A549 (cell line): ENCODE measurements around the gene BRMS1. TPM values are rescaled to one million over a fixed set of nuclear protein-coding genes. Genes with fewer than 3 reads are reported as not detected.

Experiments
- ATAC-seq, 2 experiments: fragments of 200-7000 bp in 1 of 2; fragments of >200 bp in 1 of 2; cut with Nextera tagmentation in 1 of 2; cut with Tn5 transposase in 1 of 2; 3 replicates each; pipeline versions ENCODE4 v1.8.0 to v1.9.1; 2018 to 2020; ENCODE audit warnings: mild to moderate bottlenecking in 1 of 2, moderate library complexity in 1 of 2
- CTCF ChIA-PET: fragments of 300-600 bp; sonication (Branson Sonifier 250); formaldehyde crosslinking; extraction: SDS; loops from one replicate; lab custom pipeline; 2021; ENCODE audit warnings: antibody characterized with exemption, inconsistent platforms; lab: Yijun Ruan, JAX
- POLR2A ChIA-PET: fragments of 350-600 bp; formaldehyde crosslinking; extraction: SDS; loops from one replicate; lab custom pipeline; 2021; ENCODE audit warnings: antibody characterized with exemption, inconsistent platforms; lab: Yijun Ruan, JAX
- DNase-seq, 2 experiments: peaks; one replicate each; pipeline versions ENCODE4 v3.0.0 to v3.0.0-alpha.2; 2011 to 2016; ENCODE audit warnings: low read depth in 1 of 2, low spot score in 1 of 2
- FAIRE-seq: peaks from 2 replicates; lab custom pipeline; 2011; peaks lifted over from hg19 to GRCh38; lab: Jason Lieb, UNC
- H3K27ac ChIP-seq, 2 experiments: fragments of >200 bp; sonication (Bioruptor Twin); formaldehyde crosslinking; 3 replicates each; pipeline ENCODE4 v1.5.1; 2016 to 2017
- H3K4me1 ChIP-seq: fragments of >200 bp; sonication (Bioruptor Twin); formaldehyde crosslinking; 3 replicates; pipeline ENCODE4 v1.6.1; 2016
- H3K4me2 ChIP-seq: fragments of >200 bp; sonication (Bioruptor Twin); formaldehyde crosslinking; 3 replicates; pipeline ENCODE4 v1.6.1; 2016
- H3K4me3 ChIP-seq: fragments of >200 bp; sonication (Bioruptor Twin); formaldehyde crosslinking; 3 replicates; pipeline ENCODE4 v1.5.1; 2016
- H3K9me3 ChIP-seq: fragments of >200 bp; sonication (Bioruptor Twin); formaldehyde crosslinking; 3 replicates; pipeline ENCODE4 v1.6.1; 2016
- CBX2 ChIP-seq: fragments of 200-600 bp; sonication (generic); IDR thresholded peaks from 2 replicates; pipeline ENCODE4 v1.6.1; 2016; ENCODE audit warnings: low read depth, mild to moderate bottlenecking, borderline replicate concordance
- CBX8 ChIP-seq: fragments of 200-600 bp; sonication (generic); IDR thresholded peaks from 2 replicates; pipeline ENCODE4 v1.6.1; 2016
- CEBPB ChIP-seq, 2 experiments: fragments of >200 bp in 1 of 2; sonication (Bioruptor Twin) in 1 of 2; formaldehyde crosslinking in 1 of 2; IDR thresholded peaks; 2 replicates each; pipeline ENCODE4 v1.6.1; 2012 to 2016
- EHMT2 ChIP-seq: fragments of 200-600 bp; sonication (generic); IDR thresholded peaks from 2 replicates; pipeline ENCODE4 v1.6.1; 2016; ENCODE audit warnings: antibody characterized with exemption, low read depth, mild to moderate bottlenecking, moderate library complexity
- EP300 ChIP-seq, 2 experiments: fragments of >200 bp; sonication (Bioruptor Twin); formaldehyde crosslinking; IDR thresholded peaks; 2 replicates in 1 of 2; 3 replicates in 1 of 2; pipeline ENCODE4 v1.6.1; 2016 to 2017
- FOSB ChIP-seq: fragments of 250-450 bp; sonication (Bioruptor Pico); IDR thresholded peaks from 2 replicates; pipeline ENCODE4 v1.5.0; 2020; ENCODE audit warnings: mild to moderate bottlenecking, moderate library complexity
- FOSL2 ChIP-seq, 2 experiments: fragments of 450-650 bp in 1 of 2; fragments of >200 bp in 1 of 2; sonication (Bioruptor Twin) in 1 of 2; formaldehyde crosslinking; IDR thresholded peaks; 2 replicates each; pipeline versions ENCODE4 v1.5.0 to v1.6.1; 2016 to 2020; ENCODE audit warnings: mild to moderate bottlenecking in 1 of 2, moderate library complexity in 1 of 2
- HES2 ChIP-seq: fragments of >200 bp; sonication (Bioruptor Twin); formaldehyde crosslinking; IDR thresholded peaks from 2 replicates; pipeline ENCODE4 v1.6.1; 2016
- HEYL ChIP-seq: fragments of 250-450 bp; sonication (Bioruptor Pico); IDR thresholded peaks from 2 replicates; pipeline ENCODE4 v1.8.0; 2021; ENCODE audit warnings: mild to moderate bottlenecking, moderate library complexity
- HOXA7 ChIP-seq: fragments of 250-450 bp; sonication (Bioruptor Pico); IDR thresholded peaks from 2 replicates; pipeline ENCODE4 v1.5.0; 2020; ENCODE audit warnings: mild to moderate bottlenecking, moderate library complexity
- JUN ChIP-seq, 2 experiments: fragments of >200 bp; sonication (Bioruptor Twin); formaldehyde crosslinking; IDR thresholded peaks; 2 replicates in 1 of 2; 3 replicates in 1 of 2; pipeline ENCODE4 v1.6.1; 2016 to 2017
- MAFK ChIP-seq: fragments of 450-650 bp; IDR thresholded peaks from 2 replicates; pipeline ENCODE4 v1.6.1; 2014; ENCODE audit not compliant: partially characterized antibody
- POLR2A ChIP-seq: IDR thresholded peaks from 2 replicates; pipeline ENCODE4 v1.6.1; 2012; ENCODE audit warnings: mild to moderate bottlenecking, low read length
- RCOR1 ChIP-seq: fragments of 150-350 bp; IDR thresholded peaks from 2 replicates; pipeline ENCODE4 v1.6.1; 2014; ENCODE audit warnings: antibody characterized with exemption, low read length, low read depth
- REST ChIP-seq: fragments of 200-600 bp; sonication (generic); IDR thresholded peaks from 2 replicates; pipeline ENCODE4 v1.6.1; 2016; ENCODE audit warnings: antibody characterized with exemption, mild to moderate bottlenecking, moderate library complexity
- SMC3 ChIP-seq: fragments of >200 bp; sonication (Bioruptor Twin); formaldehyde crosslinking; IDR thresholded peaks from 3 replicates; pipeline ENCODE4 v1.6.1; 2018; ENCODE audit warnings: inconsistent platforms
- TP53 ChIP-seq: fragments of 250-450 bp; sonication (Bioruptor Pico); IDR thresholded peaks from 2 replicates; pipeline ENCODE4 v1.5.0; 2021; ENCODE audit warnings: mild to moderate bottlenecking, moderate library complexity
- ZC3H11A ChIP-seq: fragments of 450-650 bp; IDR thresholded peaks from 2 replicates; pipeline ENCODE4 v1.6.1; 2014; ENCODE audit warnings: antibody characterized with exemption, mild to moderate bottlenecking
- whole genome bisulfite sequencing: methylation state at CpG from one replicate; pipeline ENCODE4 v1.1.6; 2017; ENCODE audit errors: missing lambda C conversion rate; 5-methylcytosine and 5-hydroxymethylcytosine counted together
- polyA plus RNA-seq, 4 experiments: library from polyadenylated mRNA; depleted of rRNA in 3 of 4; stranded (reverse); fragments of >200 nt; fragmentation: RNase III in 1 of 4; extraction: RNeasy Plus Mini Kit Qiagen cat#74134 plus additional on column Dnase treatment in 1 of 4; gene quantifications; 2 replicates in 3 of 4; 3 replicates in 1 of 4; pipeline ENCODE4 v1.2.3, GENCODE V29; 2011 to 2017
- TF ChIP-seq, protein P1 (sequence below): fragments of 250-450 bp; sonication (Bioruptor Pico); IDR thresholded peaks from 2 replicates; pipeline ENCODE4 v1.5.0; 2020; ENCODE audit warnings: low read depth, mild to moderate bottlenecking, moderate library complexity
- TF ChIP-seq, protein P2 (sequence below): fragments of 250-450 bp; sonication (Bioruptor Pico); IDR thresholded peaks from 2 replicates; pipeline ENCODE4 v1.5.0; 2021; ENCODE audit warnings: mild to moderate bottlenecking, moderate library complexity, borderline replicate concordance
- TF ChIP-seq, protein P3 (sequence below): fragments of 150-350 bp; IDR thresholded peaks from 2 replicates; pipeline ENCODE4 v1.6.1; 2014; ENCODE audit warnings: low read depth, mild to moderate bottlenecking, low read length

Gene BRMS1
- polyA plus RNA-seq, 2 of the 4 experiments (the other 2 are of a cell fraction) = 56.2 to 90.8 TPM

DNA sequence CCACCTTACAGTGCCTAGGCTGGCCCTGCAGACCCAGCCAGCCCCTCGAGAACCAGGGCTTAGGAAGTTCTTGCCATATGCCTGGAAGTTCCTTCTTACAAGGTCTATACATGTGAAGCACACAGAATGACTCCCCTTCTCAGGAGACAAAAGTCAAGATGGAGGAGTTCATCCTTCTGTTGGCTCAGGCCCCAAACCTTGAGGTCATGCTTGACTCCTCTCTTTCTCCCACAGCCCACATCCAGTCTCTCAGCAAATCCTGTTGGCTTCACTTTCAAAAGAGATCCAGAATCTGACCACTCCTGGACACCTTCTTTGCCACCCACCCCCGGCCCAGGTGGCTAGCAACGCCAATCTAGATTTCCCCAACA, 26.3 kb downstream of the BRMS1 start:
- ChIA-PET POLR2A (no interaction called here), CTCF (interaction anchor here (0.5 to 12.2 kb wide), 3 partner anchors 8 to 95 kb away, joined by 3 to 247 read pairs (median 10); partner anchors contain the start of gene RIN1)
- FAIRE-seq (no peak), ATAC-seq (no peak), DNase-seq (no peak)
- peaks cover 17% of the 10 kb centered on the region for H3K4me1 ChIP-seq
- 44% methylated on average over 1 of the region's 3 CpGs for WGBS
- TF ChIP-seq EHMT2 (no peak), JUN (IDR thresholded peaks at IDR 0.05) (no peak), HOXA7 (CRISPR knock-in tag) (no peak), HEYL (CRISPR knock-in tag) (no peak), FOSB (CRISPR knock-in tag) (no peak), CBX2 (no peak), POLR2A (no peak), RCOR1 (no peak), TP53 (CRISPR knock-in tag) (no peak), ZC3H11A (no peak), CBX8 (no peak), SMC3 (no peak), FOSL2 (IDR thresholded peaks at IDR 0.05) (no peak), FOSL2 (CRISPR knock-in tag; IDR thresholded peaks at IDR 0.05) (no peak), HES2 (no peak)
- TF ChIP-seq, protein P1, sequence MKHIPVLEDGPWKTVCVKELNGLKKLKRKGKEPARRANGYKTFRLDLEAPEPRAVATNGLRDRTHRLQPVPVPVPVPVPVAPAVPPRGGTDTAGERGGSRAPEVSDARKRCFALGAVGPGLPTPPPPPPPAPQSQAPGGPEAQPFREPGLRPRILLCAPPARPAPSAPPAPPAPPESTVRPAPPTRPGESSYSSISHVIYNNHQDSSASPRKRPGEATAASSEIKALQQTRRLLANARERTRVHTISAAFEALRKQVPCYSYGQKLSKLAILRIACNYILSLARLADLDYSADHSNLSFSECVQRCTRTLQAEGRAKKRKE (CRISPR knock-in tag) = no peak
- TF ChIP-seq, protein P2, sequence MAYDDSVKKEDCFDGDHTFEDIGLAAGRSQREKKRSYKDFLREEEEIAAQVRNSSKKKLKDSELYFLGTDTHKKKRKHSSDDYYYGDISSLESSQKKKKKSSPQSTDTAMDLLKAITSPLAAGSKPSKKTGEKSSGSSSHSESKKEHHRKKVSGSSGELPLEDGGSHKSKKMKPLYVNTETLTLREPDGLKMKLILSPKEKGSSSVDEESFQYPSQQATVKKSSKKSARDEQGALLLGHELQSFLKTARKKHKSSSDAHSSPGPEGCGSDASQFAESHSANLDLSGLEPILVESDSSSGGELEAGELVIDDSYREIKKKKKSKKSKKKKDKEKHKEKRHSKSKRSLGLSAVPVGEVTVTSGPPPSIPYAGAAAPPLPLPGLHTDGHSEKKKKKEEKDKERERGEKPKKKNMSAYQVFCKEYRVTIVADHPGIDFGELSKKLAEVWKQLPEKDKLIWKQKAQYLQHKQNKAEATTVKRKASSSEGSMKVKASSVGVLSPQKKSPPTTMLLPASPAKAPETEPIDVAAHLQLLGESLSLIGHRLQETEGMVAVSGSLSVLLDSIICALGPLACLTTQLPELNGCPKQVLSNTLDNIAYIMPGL (CRISPR knock-in tag) = no peak
- TF ChIP-seq, protein P3, sequence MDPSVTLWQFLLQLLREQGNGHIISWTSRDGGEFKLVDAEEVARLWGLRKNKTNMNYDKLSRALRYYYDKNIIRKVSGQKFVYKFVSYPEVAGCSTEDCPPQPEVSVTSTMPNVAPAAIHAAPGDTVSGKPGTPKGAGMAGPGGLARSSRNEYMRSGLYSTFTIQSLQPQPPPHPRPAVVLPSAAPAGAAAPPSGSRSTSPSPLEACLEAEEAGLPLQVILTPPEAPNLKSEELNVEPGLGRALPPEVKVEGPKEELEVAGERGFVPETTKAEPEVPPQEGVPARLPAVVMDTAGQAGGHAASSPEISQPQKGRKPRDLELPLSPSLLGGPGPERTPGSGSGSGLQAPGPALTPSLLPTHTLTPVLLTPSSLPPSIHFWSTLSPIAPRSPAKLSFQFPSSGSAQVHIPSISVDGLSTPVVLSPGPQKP = no peak
- H3K9me3 ChIP-seq = no peaks in the 10 kb centered on the region
- H3K4me2 ChIP-seq = peak overlapping the region; percentile 52; the same call in 2 of the 3 replicates
- H3K27ac ChIP-seq = peak overlapping the region; percentile 62 to 79
- no peak overlapping the region for H3K4me3 ChIP-seq

DNA sequence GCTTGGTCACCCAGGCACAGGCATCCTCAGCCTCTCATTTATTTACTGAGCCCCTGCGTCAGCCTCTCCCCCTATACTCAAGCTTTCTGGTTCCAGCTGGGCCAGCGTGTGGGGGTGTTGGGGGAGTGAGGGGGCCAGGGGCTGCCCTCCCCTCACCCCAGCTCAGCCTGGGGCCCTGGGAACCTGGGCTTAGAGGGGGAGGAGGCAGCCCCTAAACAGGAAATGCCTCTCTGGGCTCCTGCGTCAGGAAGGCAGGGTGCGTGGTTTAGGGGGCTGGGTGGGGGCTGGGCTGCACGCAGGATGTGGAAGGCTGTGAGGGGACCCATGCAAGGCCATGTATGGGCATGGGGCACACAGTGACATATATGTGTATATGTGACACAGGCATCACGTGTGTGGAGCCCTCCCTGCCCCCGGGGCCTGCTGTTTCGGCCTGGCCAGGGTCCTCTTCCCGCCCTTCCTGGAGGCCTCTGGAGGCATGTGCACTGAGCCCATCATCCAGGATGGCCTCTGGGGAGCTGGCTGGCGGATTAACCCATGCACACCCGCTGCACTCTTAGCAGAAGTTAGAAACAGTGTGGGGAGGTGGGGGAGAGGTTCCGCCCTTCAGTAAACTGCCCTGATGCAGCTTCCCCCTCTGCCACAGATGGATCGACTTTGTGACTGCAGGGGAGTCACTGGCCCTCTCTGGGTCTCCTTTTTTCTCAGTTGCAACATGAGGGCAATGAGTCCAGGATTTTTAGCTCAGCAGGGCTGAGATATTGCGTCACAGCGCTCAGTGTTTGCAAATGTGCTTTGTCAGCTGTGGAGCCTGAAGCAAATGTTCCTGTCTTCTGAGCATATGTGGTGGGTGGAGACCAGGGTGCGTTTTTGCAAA, 26.9 kb downstream of the BRMS1 start:
- H3K4me1 ChIP-seq = peaks cover 23% of the 10 kb centered on the region
- CTCF ChIA-PET = interaction anchor here (2.7 to 12.2 kb wide), 2 partner anchors 9 to 15 kb away, joined by 10 to 247 read pairs; partner anchors contain the start of gene RIN1
- POLR2A ChIA-PET = no interaction called here
- TF ChIP-seq EP300 (IDR thresholded peaks at IDR 0.05) (no peak), REST (no peak), HEYL (CRISPR knock-in tag) (no peak), CEBPB (IDR thresholded peaks at IDR 0.05) (peak; percentile 86 to 94), MAFK (peak; percentile 72), HOXA7 (CRISPR knock-in tag) (no peak)
- TF ChIP-seq, all 56 proteins: peak for 2
- Histone ChIP-seq H3K4me2 (peak overlapping the region; percentile 52), H3K4me3 (no peak overlapping the region), H3K27ac (peak overlapping the region; percentile 62 to 79), H3K9me3 (no peaks in the 10 kb centered on the region)
- ATAC-seq = peak; percentile 6 to 19; a peak in 2 of 6 replicates
- FAIRE-seq = no peak
- WGBS = 53% methylated on average over 14 of the region's 16 CpGs
- no peak for DNase-seq
